Stimulated activated CD4-positive, alpha-beta T cell treated with anti-CD3 and anti-CD28 coated beads, TNF-alpha, amount 100 ng/mL, for 48 hours (primary cell): ENCODE results near the gene COL4A6.
"Not testable (repeated sequence)": the region's sequence is repeated elsewhere in the genome, so short reads cannot be mapped to it uniquely, and the experiment has no call there.

Source experiments
- DNase-seq, 3 donors: peaks; one replicate each; pipeline ENCODE4 v3.0.0-alpha.2; 2020; ENCODE audit warnings: low read depth in 3 of 3

COL4A6 gene

DNA sequence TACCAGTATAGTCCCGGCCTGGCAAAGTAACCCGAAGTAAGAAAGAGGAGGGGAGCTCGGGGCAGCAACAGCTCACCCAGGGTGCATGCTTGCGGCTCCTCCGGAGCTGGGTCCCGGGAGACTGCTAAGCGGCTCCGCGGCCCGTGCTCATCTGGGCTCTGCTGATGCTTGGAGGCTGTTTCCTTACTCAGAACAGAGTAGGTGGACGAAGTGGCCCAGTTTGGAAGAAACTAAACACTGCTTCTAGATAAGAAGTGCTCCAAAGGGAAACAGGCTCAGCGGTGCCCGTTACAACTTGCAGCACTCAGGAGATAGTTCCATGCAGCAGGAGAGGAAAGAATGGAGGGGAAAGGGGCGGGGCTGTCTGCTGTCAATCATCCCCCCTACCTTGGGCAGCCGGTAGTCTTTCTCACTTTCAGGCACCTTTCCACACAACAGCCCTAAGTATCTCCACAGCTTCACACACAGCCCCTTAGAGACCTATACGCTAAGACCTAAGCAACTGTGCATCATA, at the start of gene COL4A6:
COL4A6 (minus strand) TSS at position 313 of the 514 bp plus-strand sequence; CDS start at position 87, 226 bp downstream.
- no peak for DNase-seq

DNA sequence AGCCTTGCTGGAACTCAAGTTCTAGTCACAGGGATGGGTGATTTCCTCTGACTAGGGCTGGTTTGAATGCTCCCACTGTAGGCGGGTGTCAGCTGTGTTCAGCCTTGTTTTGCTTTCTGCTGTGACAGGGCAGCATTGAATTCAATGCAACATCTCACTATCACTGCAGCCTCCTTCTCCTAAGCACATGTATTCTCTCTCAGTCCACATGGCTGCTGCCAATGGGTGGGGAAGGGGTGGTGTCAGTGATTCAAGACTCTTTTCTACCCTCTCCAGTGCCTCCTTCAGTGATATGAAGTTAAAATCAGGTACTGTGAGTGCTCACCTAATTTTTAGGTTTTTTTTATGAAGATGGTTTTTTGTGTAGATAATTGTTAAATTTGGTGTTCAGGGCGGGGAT, 47.7 kb upstream of the COL4A6 start:
- DNase-seq: no peak

DNA sequence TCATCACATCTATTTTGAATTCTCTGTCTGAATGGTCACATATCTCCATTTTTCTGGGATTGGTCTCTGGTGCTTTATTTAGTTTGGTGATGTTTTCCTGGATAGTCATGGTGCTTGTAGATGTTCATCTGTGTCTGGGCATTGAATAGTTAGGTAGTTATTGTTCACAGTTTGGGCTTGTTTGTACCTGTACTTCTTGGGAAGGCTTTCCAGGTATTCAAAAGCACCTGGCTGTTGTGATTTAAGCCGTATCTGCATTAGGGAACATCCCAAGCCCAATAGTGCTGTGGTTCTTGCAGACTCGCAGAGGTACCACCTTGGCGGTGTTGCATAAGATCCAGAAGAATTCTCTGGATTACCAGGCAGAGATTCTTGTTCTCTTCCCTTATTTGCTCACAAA, 46.0 kb upstream of the COL4A6 start:
- DNase-seq: no peak

DNA sequence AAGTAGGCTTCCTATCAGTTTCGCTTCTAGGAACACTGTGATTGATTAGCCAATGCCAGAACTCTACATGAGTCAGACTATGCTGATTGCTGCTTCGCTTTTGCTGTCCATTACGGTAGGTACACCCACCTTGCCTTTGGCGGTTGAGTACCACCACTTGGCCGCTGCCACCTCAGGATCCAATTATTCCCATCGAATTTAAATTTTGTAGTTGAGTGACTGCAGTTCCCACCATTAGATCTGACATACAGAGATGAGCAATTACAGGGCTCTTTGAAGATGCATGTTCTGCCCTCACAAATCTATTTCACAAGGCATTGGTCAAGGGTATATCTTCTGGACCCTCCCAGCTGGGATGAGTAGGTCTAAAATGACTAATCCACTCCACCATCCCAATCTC, 43.3 kb upstream of the COL4A6 start:
- DNase-seq: not testable (repeated sequence)

DNA sequence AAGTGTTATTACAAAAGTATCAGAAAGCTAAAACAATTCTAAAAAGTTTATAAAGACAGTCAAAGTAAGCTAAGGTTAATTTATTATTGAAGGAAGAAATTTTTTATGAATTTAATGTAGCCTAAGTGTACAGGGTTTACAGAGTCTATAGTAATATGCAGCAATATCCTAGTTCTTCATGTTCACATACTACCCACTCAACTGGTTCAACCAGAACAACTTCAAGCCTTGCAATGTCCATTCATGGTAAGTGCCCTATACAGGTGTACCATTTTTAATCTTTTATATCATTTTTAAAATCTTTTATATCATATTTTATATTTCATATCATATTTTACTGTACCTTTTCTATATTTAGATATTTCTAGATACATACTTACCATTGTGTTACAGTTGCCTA, 35.8 kb upstream of the COL4A6 start:
- no peak for DNase-seq

DNA sequence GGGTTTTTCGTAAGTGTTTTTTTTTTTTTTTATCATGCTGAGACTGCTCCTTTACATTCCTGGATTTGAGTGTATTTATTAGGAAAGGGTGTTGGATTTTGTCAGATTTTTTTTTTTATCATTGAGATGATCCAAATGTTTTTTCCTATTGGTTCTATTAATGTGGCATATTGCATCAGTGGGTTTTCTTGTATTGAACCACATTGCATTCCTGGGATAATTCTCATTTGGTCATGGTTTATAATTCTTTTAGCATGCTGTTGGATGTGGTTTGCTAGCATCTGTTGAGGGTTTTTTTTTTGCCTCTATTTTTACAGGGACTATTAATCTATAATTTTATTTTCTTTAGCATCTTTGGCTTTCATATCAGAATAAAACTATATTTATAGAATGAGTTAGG, 30.3 kb upstream of the COL4A6 start:
- no peak for DNase-seq

DNA sequence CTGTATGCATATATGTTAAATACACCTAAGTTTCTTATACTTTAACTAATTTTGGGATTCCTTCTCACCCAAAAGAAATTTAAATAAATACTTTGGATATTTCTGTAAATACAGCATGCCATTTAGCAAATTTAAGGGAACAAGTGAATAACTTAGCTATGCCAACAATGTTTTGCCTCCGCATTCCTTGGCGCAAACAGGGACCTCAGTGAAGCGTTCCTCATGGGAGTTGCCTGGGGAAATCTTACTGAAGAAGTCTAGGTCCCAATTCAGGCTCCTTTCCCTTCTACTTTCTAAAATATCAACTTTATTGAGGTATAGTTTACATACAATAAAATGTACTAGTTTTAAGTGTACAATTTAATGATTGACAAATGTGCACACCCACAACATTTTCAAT, 26.4 kb upstream of the COL4A6 start:
- no peak for DNase-seq

DNA sequence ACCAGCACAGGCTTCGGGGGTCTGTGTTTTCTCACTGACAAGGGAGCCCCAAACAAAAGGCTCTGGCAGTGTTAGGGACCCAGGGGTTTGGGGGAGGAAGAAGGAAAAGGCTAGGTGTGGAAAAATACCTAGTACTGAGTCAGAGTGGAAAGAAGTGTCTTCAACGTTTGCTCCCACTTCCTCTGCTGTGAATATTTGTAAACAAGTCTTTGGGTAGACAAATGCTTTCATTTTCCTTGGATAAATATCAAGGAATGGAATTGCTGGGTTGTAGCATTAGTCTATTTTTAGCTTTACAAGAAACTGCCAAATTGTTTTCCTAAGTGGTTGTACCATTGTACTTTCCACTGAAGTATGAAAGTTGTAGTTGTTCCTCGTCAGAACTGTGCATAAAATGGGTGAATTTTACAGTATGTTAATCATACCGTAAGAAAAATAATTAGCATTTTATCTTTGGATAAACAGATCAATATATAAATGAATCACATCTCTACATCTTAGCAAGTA, 18.8 kb upstream of the COL4A6 start:
- no peak for DNase-seq

DNA sequence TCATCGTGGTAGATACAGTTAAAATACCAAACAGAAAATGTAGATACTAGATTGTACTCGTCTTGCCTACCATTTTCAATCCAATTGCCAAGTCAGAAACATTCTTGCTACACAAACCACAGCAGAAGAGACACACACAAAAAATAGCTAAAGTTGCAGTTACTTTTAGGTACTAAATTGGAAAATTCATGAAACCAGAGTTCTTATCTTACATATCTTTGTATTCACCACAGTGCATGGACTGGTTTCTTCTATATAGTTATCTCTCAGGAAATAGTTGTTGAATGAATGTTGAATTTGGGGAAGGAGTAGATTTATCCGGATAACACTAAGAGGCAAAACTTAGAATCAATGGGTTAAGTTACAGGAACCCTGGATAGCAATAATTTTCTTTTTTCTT, 15.6 kb upstream of the COL4A6 start:
- no peak for DNase-seq

DNA sequence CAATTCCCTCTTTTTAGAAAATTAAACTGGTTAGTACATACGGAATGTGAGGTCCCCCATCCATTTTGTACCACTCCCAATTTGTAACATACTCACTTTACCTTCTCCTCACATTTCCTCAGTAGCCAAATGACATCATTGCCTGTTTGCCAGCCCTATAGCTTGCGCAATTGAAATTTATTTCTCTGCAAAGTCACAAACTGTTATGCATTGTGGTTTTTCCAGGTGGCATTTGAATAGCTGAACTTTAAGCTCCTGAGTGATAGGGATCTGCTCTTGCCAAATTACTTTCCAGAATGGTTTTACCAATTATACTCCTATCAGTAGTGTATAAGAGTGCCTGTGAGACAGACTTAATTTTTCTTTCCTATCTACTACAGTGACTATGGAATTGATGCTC, 9.1 kb upstream of the COL4A6 start:
- no peak for DNase-seq

DNA sequence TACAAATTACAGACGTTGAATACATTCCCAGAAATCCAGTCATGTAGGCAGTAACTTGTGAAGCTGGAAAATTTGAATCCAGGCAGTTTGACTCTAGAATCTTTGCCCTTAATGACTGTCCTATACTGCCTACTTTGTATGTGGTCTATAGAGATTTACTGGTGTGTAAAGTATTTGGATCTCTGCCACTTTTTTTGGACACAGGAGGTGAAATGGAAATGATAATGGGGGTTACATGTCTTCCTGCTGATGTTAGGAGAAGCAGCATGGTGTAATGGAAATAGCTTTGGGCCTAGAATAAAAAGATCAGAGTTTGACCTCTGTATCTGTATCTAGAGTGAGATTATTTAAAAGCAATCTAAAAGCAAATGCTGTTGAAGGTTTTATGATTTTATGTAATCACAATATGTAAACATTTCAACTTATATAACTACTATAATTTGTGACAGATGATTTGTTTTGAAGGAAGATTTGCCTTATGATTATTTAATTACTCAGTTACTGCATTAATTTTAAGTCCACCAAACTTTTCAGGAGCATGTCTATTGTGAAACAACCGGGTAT, 4.8 kb upstream of the COL4A6 start:
- no peak for DNase-seq

DNA sequence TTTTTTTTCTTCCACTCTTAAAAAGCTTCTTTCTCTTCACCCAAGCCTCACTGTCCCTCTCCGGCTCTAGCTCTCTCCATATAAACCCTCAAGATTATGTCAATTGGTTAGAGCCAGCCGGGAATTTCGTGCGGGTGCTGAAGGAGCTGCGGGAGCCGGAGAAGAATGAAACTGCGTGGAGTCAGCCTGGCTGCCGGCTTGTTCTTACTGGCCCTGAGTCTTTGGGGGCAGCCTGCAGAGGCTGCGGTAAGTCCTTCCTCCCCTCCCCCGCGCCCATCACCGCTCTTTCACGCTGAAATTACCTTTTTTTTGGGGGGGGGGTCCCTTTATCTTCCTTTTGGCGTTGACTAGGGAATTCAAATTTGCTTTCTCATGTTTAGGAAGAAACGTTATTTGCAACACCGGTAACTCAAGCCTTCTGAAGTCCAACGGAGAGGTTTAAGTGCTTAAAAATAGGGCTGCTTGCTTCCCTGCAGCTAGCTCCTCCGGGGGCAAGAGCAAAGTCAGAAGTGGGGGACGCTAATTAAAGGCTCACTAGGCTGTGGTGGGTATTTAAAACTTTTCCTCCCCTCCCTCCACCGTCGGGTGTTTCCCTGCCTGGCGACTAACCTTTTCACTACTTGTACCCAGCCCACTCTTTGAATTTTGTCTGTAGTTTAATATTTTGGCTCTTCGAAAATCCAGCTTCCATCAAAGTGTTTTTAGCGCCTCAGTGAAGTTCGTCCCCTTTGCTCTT, 1.9 kb upstream of the COL4A6 start:
- DNase-seq: no peak

DNA sequence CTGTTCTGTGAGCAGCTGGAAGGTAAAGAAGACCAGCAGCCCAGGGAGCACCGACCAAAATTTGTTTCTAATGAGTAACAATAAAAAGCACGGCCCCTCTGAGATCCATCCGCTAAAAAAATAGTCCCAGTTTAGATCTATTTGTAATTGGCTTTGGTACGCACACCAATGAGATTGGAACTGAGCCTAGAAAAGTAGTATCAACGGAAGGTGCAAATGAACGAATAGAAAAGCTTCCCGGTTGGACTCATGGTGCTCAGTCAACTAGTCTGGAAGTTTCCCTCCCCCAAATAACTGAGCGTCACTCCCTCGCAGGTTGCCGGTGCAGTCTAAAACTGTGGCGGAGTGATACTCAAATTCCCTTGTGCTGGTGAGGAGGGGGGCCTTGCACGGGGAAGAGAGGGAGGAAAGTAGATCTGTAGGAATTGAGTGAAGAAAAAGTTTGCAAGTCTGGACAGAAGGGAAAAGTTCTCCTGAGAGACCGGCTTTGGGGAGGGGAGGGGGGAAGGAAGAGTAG, 1.3 kb upstream of the COL4A6 start, which contains the start of gene COL4A5:
COL4A5 (plus strand) TSS at position 413 of the 517 bp plus-strand sequence. CDS start 288 bp downstream, outside the sequence.
- no peak for DNase-seq

DNA sequence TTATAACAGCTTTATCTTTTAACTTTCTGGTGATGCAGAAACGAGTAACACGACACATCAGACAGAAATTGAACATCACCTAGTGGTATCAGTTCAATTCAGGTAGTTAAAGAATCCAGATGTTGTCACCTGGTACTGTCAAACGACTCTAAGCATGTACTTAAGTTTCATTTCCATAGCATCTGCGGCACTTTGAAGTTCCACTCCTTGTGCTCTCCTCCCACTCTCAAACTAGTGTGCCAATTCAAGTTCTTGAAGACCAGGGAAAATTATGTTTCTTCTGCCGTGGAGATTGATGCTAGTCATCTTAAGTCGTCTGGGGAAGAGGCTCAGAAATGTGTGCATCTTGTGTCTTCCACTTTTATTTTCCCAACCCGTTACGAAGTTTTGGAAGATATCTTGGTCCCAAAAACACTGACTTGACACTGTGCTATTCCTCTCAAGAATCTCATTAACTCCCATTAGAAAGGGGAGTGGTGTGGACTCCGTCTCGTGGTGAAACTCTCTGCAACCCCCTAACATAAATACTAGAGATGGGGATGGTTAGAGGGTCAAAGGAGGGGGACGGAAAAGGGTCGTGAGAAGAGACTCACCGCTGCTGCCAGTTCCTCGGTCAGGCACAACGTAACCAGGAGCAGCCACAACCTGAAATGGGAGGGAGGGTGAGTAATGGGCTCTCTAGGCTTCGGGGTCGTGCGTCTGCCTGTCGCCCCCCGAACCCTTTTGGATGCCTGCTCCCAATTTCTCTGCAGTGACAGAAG, 693 bp downstream of the COL4A6 start:
- no peak for DNase-seq

DNA sequence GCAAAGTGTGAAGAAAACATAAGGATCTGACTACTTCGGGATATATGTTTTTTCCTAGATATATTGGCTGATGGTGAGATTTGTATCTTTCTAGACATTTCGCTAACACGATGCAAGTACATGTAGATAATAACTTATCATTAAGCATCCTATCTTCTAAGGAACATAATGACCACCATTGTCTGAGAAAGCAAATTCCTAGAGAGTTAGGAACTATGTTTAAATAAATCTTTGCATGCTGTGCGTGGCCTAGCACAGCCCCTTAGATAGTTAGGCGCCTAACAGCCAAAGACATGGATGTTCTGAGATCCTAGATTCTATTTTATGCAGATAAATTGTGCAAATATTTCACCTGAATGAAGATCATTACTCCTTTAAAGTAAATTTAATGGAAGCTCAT, 3.0 kb downstream of the COL4A6 start:
- no peak for DNase-seq

DNA sequence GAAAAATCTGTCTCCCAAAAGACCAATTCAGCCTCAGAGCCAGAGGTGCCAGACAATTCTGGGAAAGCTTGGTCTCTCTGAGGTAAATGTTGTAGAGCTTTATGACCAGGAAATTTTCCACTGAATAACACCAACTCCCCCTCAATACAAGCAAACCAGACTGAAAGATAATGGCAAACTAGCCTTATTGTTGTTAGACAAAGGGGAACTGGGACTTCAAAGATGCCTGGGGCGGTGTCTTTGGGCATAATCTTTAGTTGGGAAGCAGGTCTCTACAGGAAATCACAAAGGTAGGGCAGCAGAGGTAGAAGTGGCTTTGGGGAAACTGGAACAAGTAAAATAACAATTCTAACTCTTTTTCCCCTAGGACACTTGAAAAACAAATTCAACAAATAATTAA, 12.0 kb downstream of the COL4A6 start:
- DNase-seq: no peak

DNA sequence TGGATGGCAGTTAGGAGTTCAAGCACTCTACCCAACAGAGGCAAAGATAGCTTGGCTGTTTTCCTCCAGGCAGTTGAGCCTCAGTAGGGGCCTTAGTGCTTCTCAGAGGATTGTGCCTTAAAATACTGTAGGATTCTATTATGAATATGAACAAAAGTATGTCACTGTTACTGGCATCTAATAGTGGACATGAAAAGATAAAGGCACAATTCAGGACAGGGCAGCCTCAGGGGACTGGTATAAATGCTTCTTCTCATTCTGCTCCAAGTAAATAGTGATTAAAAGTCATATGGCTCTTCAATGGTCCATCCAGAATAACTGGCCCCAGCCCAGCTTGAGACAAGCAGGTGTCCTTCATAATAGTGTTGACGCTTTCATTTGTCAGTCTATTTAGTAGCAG, 17.7 kb downstream of the COL4A6 start:
- DNase-seq: no peak

DNA sequence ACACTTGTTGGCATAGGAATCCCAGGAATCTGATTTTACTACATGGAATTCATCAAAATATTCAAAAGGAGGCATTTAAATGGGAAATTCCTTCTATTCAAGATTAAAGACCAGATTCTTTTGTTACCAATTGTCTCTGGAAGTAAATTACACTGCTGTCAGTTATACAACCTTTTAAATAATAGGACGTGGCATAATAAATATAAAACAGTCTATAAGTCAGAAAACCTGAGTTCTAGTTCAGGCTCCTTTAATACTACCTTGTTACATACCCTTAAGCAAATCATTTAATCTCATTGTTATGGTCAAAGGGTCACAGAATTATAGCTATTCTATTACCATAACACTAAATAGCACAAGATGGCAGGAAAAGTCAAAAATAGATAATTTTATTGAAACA, 18.8 kb downstream of the COL4A6 start:
- DNase-seq: no peak

DNA sequence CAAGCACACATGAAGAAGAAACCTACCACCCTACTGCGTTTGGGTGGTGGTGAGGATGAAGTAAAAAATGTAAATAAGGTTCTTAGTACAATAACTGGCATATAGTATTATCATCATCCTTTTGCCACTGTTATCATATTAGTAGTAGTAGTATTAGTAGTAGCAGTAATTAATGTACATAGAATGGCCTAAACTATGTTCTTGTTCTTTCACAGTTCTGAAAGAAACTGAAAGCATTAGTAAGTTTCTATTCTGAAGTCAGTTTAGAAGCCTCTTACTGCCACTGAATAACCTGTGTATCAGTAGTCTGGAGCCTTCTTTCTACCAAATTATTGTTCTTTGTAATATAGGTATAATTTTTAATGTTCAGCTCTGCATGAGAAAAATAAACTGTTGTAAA, 21.0 kb downstream of the COL4A6 start:
- DNase-seq: no peak

DNA sequence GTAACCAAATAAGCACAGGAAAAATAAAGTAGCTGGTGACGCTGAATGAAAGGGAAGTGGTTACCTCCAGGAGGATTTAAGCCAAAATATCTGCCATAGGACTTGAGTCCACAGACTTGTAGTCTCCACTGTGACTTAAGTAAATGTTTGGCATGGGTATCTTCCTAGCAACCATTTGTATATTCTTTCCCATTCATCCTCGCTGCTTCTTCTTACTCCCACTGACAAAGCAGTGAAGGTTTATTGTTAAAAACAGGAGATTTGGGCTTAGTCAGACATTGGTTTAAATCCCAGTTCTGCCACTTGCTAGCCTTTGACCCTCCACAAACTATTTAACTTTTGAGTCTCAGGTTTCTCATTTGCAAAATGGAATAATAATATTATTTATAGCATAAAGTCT, 22.3 kb downstream of the COL4A6 start:
- DNase-seq: no peak

DNA sequence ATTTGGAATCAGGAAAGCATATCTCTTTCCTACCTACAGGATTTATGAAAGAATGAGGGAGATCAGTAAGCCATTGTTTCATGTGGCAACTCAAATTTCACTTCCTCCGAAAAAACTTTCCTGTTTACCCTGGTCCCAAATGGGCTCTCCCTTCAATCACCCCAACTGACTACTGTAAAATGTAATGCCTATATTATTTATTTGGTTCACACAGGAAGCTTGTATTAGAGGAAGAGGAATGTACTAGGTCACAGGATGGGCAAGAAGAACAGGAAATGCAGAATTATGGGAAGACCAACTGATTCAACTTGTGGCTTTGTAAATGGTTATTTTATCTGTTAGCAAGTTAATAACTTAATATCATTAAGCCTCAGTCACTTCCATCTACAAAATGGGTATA, 23.1 kb downstream of the COL4A6 start:
- DNase-seq: no peak

DNA sequence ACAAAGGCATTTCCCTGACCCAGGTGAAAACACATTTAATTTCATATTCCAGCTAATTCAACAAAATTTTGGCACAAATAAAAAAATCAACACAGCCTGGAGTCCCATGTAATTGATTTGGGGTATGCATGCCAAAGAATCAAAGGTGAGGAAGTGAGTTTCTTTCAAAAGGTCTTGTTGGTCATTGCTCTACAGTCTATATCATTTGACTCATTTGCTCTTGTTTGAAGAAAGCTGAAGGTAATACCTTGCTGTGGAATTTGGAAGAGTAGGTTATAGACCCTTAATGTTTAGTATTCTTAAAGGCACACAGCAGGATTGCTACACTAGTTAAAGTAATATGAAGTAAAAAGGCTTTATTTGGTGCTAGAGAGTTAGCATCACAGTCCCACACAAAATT, 25.4 kb downstream of the COL4A6 start:
- no peak for DNase-seq
